ENCODE measurements around the gene RNF39. TPM values are rescaled to one million over a fixed set of nuclear protein-coding genes. Genes with fewer than 3 reads are reported as not detected.
"Not testable (repeated sequence)": the region's sequence is repeated elsewhere in the genome, so short reads cannot be mapped to it uniquely, and the experiment has no call there.

The RNF39 gene
- total and polyA plus RNA-seq, 2 of the 13 experiments (the other 11 are each of a cell fraction or from before 2014, with no cell fraction given), result 0.13 to 1.8 TPM

DNA sequence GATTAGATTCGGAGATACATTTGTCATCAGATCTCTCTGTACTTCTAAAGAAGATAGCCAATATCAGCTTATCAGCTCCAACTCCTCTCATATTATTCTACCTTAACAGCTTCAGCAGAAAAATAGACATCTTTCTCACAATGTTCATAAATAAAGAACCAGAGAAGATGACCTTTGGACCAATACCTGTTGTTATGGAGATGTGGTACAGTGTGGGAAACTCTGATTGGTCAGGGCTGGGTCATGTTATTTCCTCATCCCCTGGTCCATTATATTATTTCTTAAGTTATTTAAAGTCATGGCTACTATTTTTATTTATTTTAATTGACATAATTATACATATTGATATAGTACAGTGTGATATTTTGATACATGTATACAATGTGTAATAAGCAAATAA is 50.4 kb downstream of the RNF39 start:
- no peaks in the 10 kb centered on the region; a peak in 2 of 5 replicates for H3K36me3 ChIP-seq (replicated peaks in 1 of 2; ENCODE audit: control insufficient read depth in 1 of 2, insufficient read depth in 2 of 2, low read length in 2 of 2)
- no peak overlapping the region for H3K27ac ChIP-seq (ENCODE audit: extremely low read length, insufficient read depth, low read length)
- no peak overlapping the region for H3K4me3 ChIP-seq (replicated peaks in 1 of 3; ENCODE audit: insufficient read depth in 1 of 3, low read depth in 2 of 3, low read length in 3 of 3)
- no peaks in the 10 kb centered on the region for H3K27me3 ChIP-seq (ENCODE audit: control insufficient read depth in 1 of 2, insufficient read depth in 2 of 2, low read length in 2 of 2)
- H3K79me2 ChIP-seq (ENCODE audit: insufficient read depth, low read length), result no peaks in the 10 kb centered on the region
- TF ChIP-seq ZNF737 (CRISPR knock-in tag; IDR thresholded peaks at IDR 0.05; ENCODE audit: borderline replicate concordance) (no peak), FOSL2 (CRISPR knock-in tag; IDR thresholded peaks at IDR 0.05) (no peak), RFX1 (IDR thresholded peaks at IDR 0.05) (0 out of 2 replicates have a peak, but pooled peaks have one; percentile 8)
- FAIRE-seq (no peak), ATAC-seq (no peak), DNase-seq (ENCODE audit: low spot score) (no peak)
- intact Hi-C loops (cut with micrococcal nuclease; ENCODE audit: unreplicated experiment) (no loop called here), in situ Hi-C loops (cut with HindIII; ENCODE audit: extremely low pct_ligation_motif_present, low pct_unique_long_range_greater_than_20kb) (no loop called here)
- ChIA-PET POLR2A (no interaction called here), CTCF (ENCODE audit: low intra/inter-chr PET ratio, low total read pairs) (no interaction called here)
- H3K4me1 ChIP-seq (ENCODE audit: insufficient read depth, low read length), result no peaks in the 10 kb centered on the region
- WGBS (ENCODE audit: low lambda C conversion rate), result 94% methylated on average over 1 of the region's 1 CpG
- no peak overlapping the region for H3K9ac ChIP-seq (ENCODE audit: insufficient read depth, low read depth, low read length)
- no peak overlapping the region for H3K4me2 ChIP-seq (ENCODE audit: low read depth, low read length)
- no peaks in the 10 kb centered on the region for H3K9me3 ChIP-seq (ENCODE audit: low read length)
- H2AFZ ChIP-seq (ENCODE audit: low read length), result no peak overlapping the region
- no peaks in the 10 kb centered on the region for H4K20me1 ChIP-seq (ENCODE audit: insufficient read depth, low read length)
- BruUV-seq (replicated peaks), result no TSS peak

DNA sequence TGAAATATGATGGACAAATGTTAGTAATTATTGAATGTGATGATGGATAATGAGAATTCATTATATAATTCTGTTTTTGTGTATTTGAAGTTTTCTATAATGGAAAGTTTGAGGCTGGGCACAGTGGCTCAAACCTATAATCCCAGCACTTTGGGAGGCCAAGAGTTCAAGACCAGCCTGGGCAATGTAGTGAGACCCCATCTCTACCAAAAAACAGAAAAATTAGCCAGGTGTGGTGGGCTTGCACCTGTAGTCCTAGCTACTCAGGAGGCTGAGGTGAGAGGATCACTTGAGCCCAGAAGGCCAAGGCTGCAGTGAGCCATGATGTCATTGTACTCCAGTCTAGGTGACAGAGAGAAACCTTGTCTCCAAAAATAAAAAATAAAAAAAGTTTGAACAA is 52.9 kb downstream of the RNF39 start:
- H3K9me3 ChIP-seq (ENCODE audit: low read length); intact Hi-C loops (cut with micrococcal nuclease; ENCODE audit: unreplicated experiment); DNase-seq (ENCODE audit: low spot score); POLR2A ChIA-PET; FAIRE-seq; H3K27ac ChIP-seq (ENCODE audit: extremely low read length, insufficient read depth, low read length); H2AFZ ChIP-seq (ENCODE audit: low read length); H3K4me1 ChIP-seq (ENCODE audit: insufficient read depth, low read length); H3K36me3 ChIP-seq (replicated peaks in 1 of 2; ENCODE audit: control insufficient read depth in 1 of 2, insufficient read depth in 2 of 2, low read length in 2 of 2); H3K79me2 ChIP-seq (ENCODE audit: insufficient read depth, low read length); H3K9ac ChIP-seq (ENCODE audit: insufficient read depth, low read depth, low read length); BruUV-seq (replicated peaks); in situ Hi-C loops (cut with HindIII; ENCODE audit: extremely low pct_ligation_motif_present, low pct_unique_long_range_greater_than_20kb); CTCF ChIA-PET (ENCODE audit: low intra/inter-chr PET ratio, low total read pairs); H4K20me1 ChIP-seq (ENCODE audit: insufficient read depth, low read length); H3K4me3 ChIP-seq (replicated peaks in 1 of 3; ENCODE audit: insufficient read depth in 1 of 3, low read depth in 2 of 3, low read length in 3 of 3); H3K27me3 ChIP-seq (ENCODE audit: control insufficient read depth in 1 of 2, insufficient read depth in 2 of 2, low read length in 2 of 2); ATAC-seq; H3K4me2 ChIP-seq (ENCODE audit: low read depth, low read length); TF ChIP-seq ATF7 (CRISPR knock-in tag; IDR thresholded peaks at IDR 0.05): not testable (repeated sequence)
- TF ChIP-seq ATF7 (IDR thresholded peaks at IDR 0.05), result peak; percentile 25; the same call in 1 of the 2 replicates

All from HepG2 (cell line).